HCT116 (cell line): ENCODE results near the gene NKIRAS2. TPM values are rescaled to one million over a fixed set of nuclear protein-coding genes. Genes with fewer than 3 reads are reported as not detected.

Source experiments
- ATAC-seq: fragments of 200-7000 bp; cut with Tn5 transposase; 2 replicates; pipeline ENCODE4 v1.9.1; 2020; ENCODE audit warnings: mild to moderate bottlenecking, moderate library complexity
- BruUV-seq: library from RNA; stranded (reverse); fragments of 400-500 nt; replicated peaks from 2 replicates; lab custom pipeline; 2021; lab: Mats Ljungman, UMichigan
- CTCF ChIA-PET: fragments of 300-600 bp; sonication (Branson Sonifier 250); formaldehyde crosslinking; loops from one replicate; lab custom pipeline; 2021; ENCODE audit warnings: antibody characterized with exemption; lab: Charles Lee
- POLR2A ChIA-PET: fragments of 300-600, 350-600 bp; sonication (Branson Sonifier 250); formaldehyde crosslinking; loops from one replicate; lab custom pipeline; 2021; ENCODE audit warnings: antibody characterized with exemption; lab: Charles Lee
- RAD21 ChIA-PET, 2 experiments: fragments of 300-600 bp; sonication (Branson Sonifier 250); formaldehyde crosslinking; loops; one replicate each; lab custom pipeline; 2023; ENCODE audit warnings: low total read pairs in 2 of 2; ENCODE audit not compliant: uncharacterized antibody in 2 of 2, unreplicated experiment in 2 of 2, low non-redundant PET in 1 of 2; lab: Charles Lee
- DNase-seq: peaks from one replicate; pipeline ENCODE4 v3.0.0-alpha.2; 2010; ENCODE audit warnings: low read depth, low spot score
- H2AFZ ChIP-seq: fragments of 200-600 bp; shearing (Covaris generic), sonication (generic); 2 replicates; pipeline ENCODE4 v1.6.1; 2017; ENCODE audit warnings: low read depth, mixed run types, mixed read lengths, antibody characterized with exemption, low read length; ENCODE audit not compliant: poor library complexity, severe bottlenecking
- H3K27ac ChIP-seq: 2 replicates; pipeline ENCODE4 v1.5.1; 2012; ENCODE audit warnings: low read depth, low read length
- H3K27me3 ChIP-seq: fragments of 200-600 bp; sonication (generic); 2 replicates; pipeline ENCODE4 v1.6.1; 2016; ENCODE audit warnings: mixed run types, low read length, mixed read lengths; ENCODE audit not compliant: insufficient read depth
- H3K36me3 ChIP-seq, 2 experiments: fragments of 200-500 bp in 1 of 2; fragments of 200-600 bp in 1 of 2; sonication (Bioruptor generic) in 1 of 2; sonication (generic) in 1 of 2; 2 replicates each; pipeline versions ENCODE4 v1.5.1 to v1.6.1; 2014 to 2016; ENCODE audit warnings: low read length in 2 of 2, inconsistent platforms in 1 of 2, mixed read lengths in 1 of 2, mixed run types in 1 of 2; ENCODE audit not compliant: insufficient read depth in 2 of 2, control insufficient read depth in 1 of 2
- H3K4me1 ChIP-seq, 2 experiments: fragments of 200-600 bp in 1 of 2; sonication (generic) in 1 of 2; 2 replicates each; pipeline versions ENCODE4 v1.5.1 to v1.6.1; 2012 to 2017; ENCODE audit warnings: low read length in 2 of 2, inconsistent platforms in 1 of 2, mild to moderate bottlenecking in 1 of 2, mixed read lengths in 1 of 2, mixed run types in 1 of 2, moderate library complexity in 1 of 2; ENCODE audit not compliant: insufficient read depth in 2 of 2, control insufficient read depth in 1 of 2
- H3K4me2 ChIP-seq: fragments of 200-600 bp; sonication (generic); 2 replicates; pipeline ENCODE4 v1.6.1; 2017; ENCODE audit warnings: mixed run types, low read length, mixed read lengths
- H3K4me3 ChIP-seq, 2 experiments: fragments of 200-600 bp in 1 of 2; sonication (generic) in 1 of 2; replicated peaks in 1 of 2; 2 replicates each; pipeline ENCODE4 v1.5.1; 2011 to 2016; ENCODE audit warnings: low read length in 2 of 2, control low read depth in 1 of 2, low read depth in 1 of 2, mild to moderate bottlenecking in 1 of 2, mixed read lengths in 1 of 2, mixed run types in 1 of 2
- H3K79me2 ChIP-seq: fragments of 200-600 bp; sonication (generic); 2 replicates; pipeline ENCODE4 v1.6.1; 2017; ENCODE audit warnings: mild to moderate bottlenecking, mixed run types, low read length, moderate library complexity, mixed read lengths; ENCODE audit not compliant: insufficient read depth
- H3K9ac ChIP-seq: fragments of 200-600 bp; sonication (generic); 2 replicates; pipeline ENCODE4 v1.6.1; 2016; ENCODE audit warnings: low read length, mixed read lengths
- H3K9me2 ChIP-seq: fragments of 200-600 bp; sonication (generic), shearing (Covaris generic); 2 replicates; pipeline ENCODE4 v1.6.1; 2017; ENCODE audit warnings: mixed run types, mild to moderate bottlenecking, moderate library complexity; ENCODE audit not compliant: insufficient read depth
- H3K9me3 ChIP-seq, 2 experiments: fragments of 200-500 bp in 1 of 2; fragments of 200-600 bp in 1 of 2; sonication (Bioruptor generic) in 1 of 2; sonication (generic) in 1 of 2; 2 replicates each; pipeline ENCODE4 v1.6.1; 2014 to 2017; ENCODE audit warnings: low read length in 2 of 2, mixed read lengths in 2 of 2, inconsistent platforms in 1 of 2, low read depth in 1 of 2, mild to moderate bottlenecking in 1 of 2, mixed run types in 1 of 2, moderate library complexity in 1 of 2; ENCODE audit not compliant: control insufficient read depth in 1 of 2, insufficient read depth in 1 of 2
- H4K20me1 ChIP-seq: fragments of 200-600 bp; sonication (generic), shearing (Covaris generic); 2 replicates; pipeline ENCODE4 v1.6.1; 2017; ENCODE audit warnings: mixed run types, mild to moderate bottlenecking, moderate library complexity; ENCODE audit not compliant: insufficient read depth
- ELF1 ChIP-seq: IDR thresholded peaks from 2 replicates; pipeline ENCODE4 v1.6.1; 2012; ENCODE audit warnings: low read depth, borderline replicate concordance
- EZH2 ChIP-seq: fragments of 200-600 bp; sonication (generic); IDR thresholded peaks from 2 replicates; pipeline ENCODE4 v1.6.1; 2017; ENCODE audit warnings: antibody characterized with exemption, mixed run types
- FOSL1 ChIP-seq: IDR thresholded peaks from 2 replicates; pipeline ENCODE4 v1.6.1; 2012; ENCODE audit warnings: low read depth
- JUND ChIP-seq: IDR thresholded peaks from 2 replicates; pipeline ENCODE4 v1.6.1; 2012
- MAX ChIP-seq: IDR thresholded peaks from 2 replicates; pipeline ENCODE4 v1.6.1; 2012
- POLR2AphosphoS5 ChIP-seq: IDR thresholded peaks from 2 replicates; pipeline ENCODE4 v1.6.1; 2011; ENCODE audit warnings: mild to moderate bottlenecking, low read depth, low read length, moderate library complexity
- RAD21 ChIP-seq: IDR thresholded peaks from 2 replicates; pipeline ENCODE4 v1.6.1; 2012; ENCODE audit warnings: low read depth, mild to moderate bottlenecking
- intact Hi-C: fragments of 100-400 bp; cut with micrococcal nuclease; formaldehyde crosslinking; loops from 2 replicates; pipeline ENCODE4 v1.10.0; 2022
- total RNA-seq: library from RNA; stranded (reverse); gene quantifications from one replicate; pipeline ENCODE4 v1.2.1, GENCODE V29; 2021; ENCODE audit not compliant: unreplicated experiment

NKIRAS2 gene
- total RNA-seq, 1 experiment from 2014 or later, result 26.4 TPM

GRCh38 chr17:42053731-42054500 lies 34.0 kb downstream of the NKIRAS2 start:
- Histone ChIP-seq H3K4me3 (no peak overlapping the region), H2AFZ (no peak overlapping the region), H3K9ac (no peak overlapping the region), H3K9me3 (no peaks in the 10 kb centered on the region), H3K4me1 (peaks cover 19 to 38% of the 10 kb centered on the region in 2 experiments), H3K27ac (no peak overlapping the region), H3K27me3 (peaks cover 11% of the 10 kb centered on the region; the same call in 1 of the 2 replicates), H3K36me3 (no peaks in the 10 kb centered on the region)
- POLR2A ChIA-PET, result interaction anchor here (1.3 to 1.4 kb wide), 2 partner anchors 53 to 88 kb away, joined by 3 to 4 read pairs; no protein-coding TSS in a partner anchor
- no peak for ATAC-seq
- intact Hi-C loops, result no loop called here
- RAD21 ChIA-PET, result no interaction called here
- no peak for TF ChIP-seq JUND
- TF ChIP-seq FOSL1, result no peak
- TF ChIP-seq POLR2AphosphoS5, result no peak
- no peak for TF ChIP-seq RAD21
- no peak for TF ChIP-seq MAX
- no peak for TF ChIP-seq EZH2
- TF ChIP-seq, all 23 proteins: peak for 0
- BruUV-seq, result no TSS peak
- Histone ChIP-seq H4K20me1 (no peaks in the 10 kb centered on the region), H3K9me2 (no peaks in the 10 kb centered on the region), H3K79me2 (no peaks in the 10 kb centered on the region), H3K4me2 (no peak overlapping the region)
- DNase-seq, result no peak
- CTCF ChIA-PET, result interaction anchor here (1.2 kb wide), 1 partner anchor 14 kb away, joined by 3 read pairs; no protein-coding TSS in a partner anchor

- H3K9me2 ChIP-seq, result no peaks in the 10 kb centered on the region
- no peaks in the 10 kb centered on the region for H3K9me3 ChIP-seq
- H3K79me2 ChIP-seq, result no peaks in the 10 kb centered on the region
- ChIA-PET CTCF (interaction anchor here (1.0 to 1.4 kb wide), 3 partner anchors 11 to 13 kb away, joined by 3 to 9 read pairs (median 4); no protein-coding TSS in a partner anchor), POLR2A (interaction anchor here (1.3 to 1.4 kb wide), 2 partner anchors 52 to 89 kb away, joined by 3 to 4 read pairs; no protein-coding TSS in a partner anchor), RAD21 (no interaction called here)
- no peaks in the 10 kb centered on the region for H4K20me1 ChIP-seq
- peaks cover 11% of the 10 kb centered on the region; the same call in 1 of the 2 replicates for H3K27me3 ChIP-seq
- ATAC-seq (no peak), DNase-seq (no peak)
- H3K9ac ChIP-seq, result no peak overlapping the region
- H3K27ac ChIP-seq, result no peak overlapping the region
- intact Hi-C loops, result no loop called here
- H3K4me3 ChIP-seq, result no peak overlapping the region
- H3K4me1 ChIP-seq, result peaks cover 15 to 31% of the 10 kb centered on the region in 2 experiments
- H3K36me3 ChIP-seq, result no peaks in the 10 kb centered on the region
- H3K4me2 ChIP-seq, result peak overlapping the region; percentile 46
- no peak for TF ChIP-seq ELF1
- TF ChIP-seq, all 23 proteins: peak for 0
- BruUV-seq, result no TSS peak
- H2AFZ ChIP-seq, result no peak overlapping the region
These were observed 35.1 kb downstream of the NKIRAS2 start for GRCh38 chr17:42055027-42055426.
